Tibial nerve (tissue), 4 donors: Measurements from ENCODE around the gene WDR37. TPM values are rescaled to one million over a fixed set of nuclear protein-coding genes. Genes with fewer than 3 reads are reported as not detected.
"Not testable (repeated sequence)": the region's sequence is repeated elsewhere in the genome, so short reads cannot be mapped to it uniquely, and the experiment has no call there.

Experiments used
- DNase-seq, 2 donors: peaks; one replicate each; pipeline ENCODE4 v3.0.0-alpha.2; 2019; ENCODE audit warnings: low spot score in 2 of 2
- H3K27ac ChIP-seq, 4 donors: fragments of 200-600 bp; sonication (generic) in 3 of 4; one replicate each; pipeline ENCODE4 v1.5.1; 2017 to 2019; ENCODE audit warnings: mild to moderate bottlenecking in 1 of 4
- H3K27me3 ChIP-seq, 2 donors: fragments of 200-600 bp; sonication (generic) in 1 of 2; one replicate each; pipeline versions ENCODE4 v1.5.1 to v1.6.0; 2017 to 2019
- H3K36me3 ChIP-seq, 3 donors: fragments of 200-600 bp; sonication (generic); one replicate each; pipeline ENCODE4 v1.5.1; 2018 to 2019
- H3K4me1 ChIP-seq, 4 donors: fragments of 200-600 bp; sonication (generic) in 3 of 4; one replicate each; pipeline ENCODE4 v1.5.1; 2017 to 2019
- H3K4me3 ChIP-seq, 4 donors: fragments of 200-600 bp; sonication (generic) in 3 of 4; one replicate each; pipeline ENCODE4 v1.5.1; 2017 to 2019; ENCODE audit warnings: mild to moderate bottlenecking in 1 of 4, moderate library complexity in 1 of 4
- H3K9me3 ChIP-seq, 4 donors: fragments of 200-600 bp; sonication (generic) in 3 of 4; one replicate each; pipeline ENCODE4 v1.5.1; 2017 to 2019
- CTCF ChIP-seq, 5 experiments: fragments of 200-600 bp in 3 of 5; fragments of 450-650 bp in 2 of 5; sonication (generic) in 3 of 5; IDR thresholded peaks; one replicate each; pipeline ENCODE4 v1.5.1; 2016 to 2019; ENCODE audit warnings: antibody characterized with exemption in 5 of 5, mild to moderate bottlenecking in 3 of 5, moderate library complexity in 2 of 5
- EP300 ChIP-seq, 2 donors: sonication (generic); formaldehyde crosslinking; IDR thresholded peaks; one replicate each; pipeline ENCODE4 v1.6.1; 2017; ENCODE audit warnings: antibody characterized with exemption in 2 of 2, mild to moderate bottlenecking in 1 of 2
- POLR2A ChIP-seq, 2 donors: fragments of 450-650 bp; IDR thresholded peaks; one replicate each; pipeline ENCODE4 v1.6.1; 2017; ENCODE audit warnings: antibody characterized with exemption in 2 of 2, mild to moderate bottlenecking in 2 of 2, moderate library complexity in 2 of 2
- WGBS, 2 donors: methylation state at CpG; one replicate each; pipeline ENCODE4 v1.1.5; 2018; 5-methylcytosine and 5-hydroxymethylcytosine counted together
- total RNA-seq, 4 donors: library from RNA; depleted of rRNA; stranded (reverse); fragments of >200 nt; gene quantifications; one replicate each; pipeline ENCODE4 v1.1.0, GENCODE V29; 2016

The WDR37 gene
- total RNA-seq, 4 donors from 2014 or later: 9.6 to 14.4 (median 12.9) TPM

DNA sequence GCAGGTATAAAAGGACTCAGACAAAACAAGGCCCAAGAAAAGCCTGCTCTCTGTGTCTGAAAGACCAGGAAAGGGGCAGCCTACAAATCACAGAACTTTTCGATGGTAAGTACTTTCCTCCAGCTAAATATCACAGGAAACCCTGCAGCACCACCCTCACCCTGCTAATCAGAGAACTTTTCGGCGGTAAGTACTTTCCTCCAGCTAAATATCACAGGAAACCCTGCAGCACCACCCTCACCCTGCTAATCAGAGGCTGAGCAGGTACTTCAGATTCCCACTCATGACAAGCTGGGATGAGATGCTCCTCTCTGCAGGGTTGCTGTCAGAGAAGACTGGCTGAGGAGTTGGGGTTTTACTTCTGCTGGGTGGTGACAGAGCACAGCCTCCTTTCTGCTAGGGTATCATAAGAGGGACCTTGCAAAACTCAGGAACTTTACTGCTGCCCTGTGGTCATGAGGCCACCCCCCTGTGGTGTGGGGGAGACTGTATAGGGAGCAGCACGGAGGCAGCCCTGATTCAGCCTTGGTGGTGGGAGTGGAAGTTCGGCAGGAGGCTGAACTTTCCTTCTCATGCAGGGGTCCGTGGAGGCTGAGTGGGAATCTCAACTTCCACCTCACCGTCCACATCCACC, 7.2 kb downstream of the WDR37 start:
- 84 to 88% methylated on average over 7 of the region's 7 CpGs for WGBS, 2 donors
- Histone ChIP-seq H3K27ac (no peak overlapping the region), H3K9me3 (no peaks in the 10 kb centered on the region), H3K27me3 (no peaks in the 10 kb centered on the region), H3K4me1 (peaks cover 0 to 22% (median 0%) of the 10 kb centered on the region in 4 donors), H3K36me3 (peaks cover 0 to 6% (median 0%) of the 10 kb centered on the region in 3 donors), H3K4me3 (no peak overlapping the region)
- DNase-seq: no peak
- no peak for TF ChIP-seq EP300 (IDR thresholded peaks at IDR 0.05)
- no peak for TF ChIP-seq POLR2A (IDR thresholded peaks at IDR 0.05)

DNA sequence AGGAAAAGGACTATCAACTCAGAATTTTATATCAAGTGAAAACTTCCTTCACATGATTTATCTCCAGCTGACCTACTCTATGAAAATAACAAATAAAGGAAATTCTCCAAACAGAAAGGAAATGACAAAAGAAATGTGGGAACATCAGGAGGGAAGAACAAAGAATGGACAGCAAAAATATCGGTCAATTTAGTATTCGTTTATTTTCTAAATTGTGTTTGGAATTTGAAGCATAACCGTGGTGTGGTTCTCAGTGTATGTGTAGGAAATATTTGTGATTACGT, 8.7 kb downstream of the WDR37 start:
- Histone ChIP-seq H3K4me3 (no peak overlapping the region), H3K4me1 (peaks cover 0 to 13% (median 0%) of the 10 kb centered on the region in 4 donors), H3K36me3 (peaks cover 0 to 6% (median 0%) of the 10 kb centered on the region in 3 donors), H3K27ac (no peak overlapping the region), H3K27me3 (no peaks in the 10 kb centered on the region), H3K9me3 (no peaks in the 10 kb centered on the region)
- no peak for DNase-seq
- TF ChIP-seq POLR2A (IDR thresholded peaks at IDR 0.05) (no peak), CTCF (IDR thresholded peaks at IDR 0.05) (no peak), EP300 (IDR thresholded peaks at IDR 0.05) (no peak)
- WGBS, 2 donors: 91 to 92% methylated on average over 4 of the region's 4 CpGs

- H3K36me3 ChIP-seq, H3K9me3 ChIP-seq, H3K4me1 ChIP-seq, H3K27me3 ChIP-seq, H3K27ac ChIP-seq, DNase-seq, H3K4me3 ChIP-seq: not testable (repeated sequence)
- 89 to 97% methylated on average over 8 of the region's 8 CpGs for WGBS, 2 donors
Observed at GRCh38 chr10:1066734-1067133, 10.5 kb downstream of the WDR37 start.

DNA sequence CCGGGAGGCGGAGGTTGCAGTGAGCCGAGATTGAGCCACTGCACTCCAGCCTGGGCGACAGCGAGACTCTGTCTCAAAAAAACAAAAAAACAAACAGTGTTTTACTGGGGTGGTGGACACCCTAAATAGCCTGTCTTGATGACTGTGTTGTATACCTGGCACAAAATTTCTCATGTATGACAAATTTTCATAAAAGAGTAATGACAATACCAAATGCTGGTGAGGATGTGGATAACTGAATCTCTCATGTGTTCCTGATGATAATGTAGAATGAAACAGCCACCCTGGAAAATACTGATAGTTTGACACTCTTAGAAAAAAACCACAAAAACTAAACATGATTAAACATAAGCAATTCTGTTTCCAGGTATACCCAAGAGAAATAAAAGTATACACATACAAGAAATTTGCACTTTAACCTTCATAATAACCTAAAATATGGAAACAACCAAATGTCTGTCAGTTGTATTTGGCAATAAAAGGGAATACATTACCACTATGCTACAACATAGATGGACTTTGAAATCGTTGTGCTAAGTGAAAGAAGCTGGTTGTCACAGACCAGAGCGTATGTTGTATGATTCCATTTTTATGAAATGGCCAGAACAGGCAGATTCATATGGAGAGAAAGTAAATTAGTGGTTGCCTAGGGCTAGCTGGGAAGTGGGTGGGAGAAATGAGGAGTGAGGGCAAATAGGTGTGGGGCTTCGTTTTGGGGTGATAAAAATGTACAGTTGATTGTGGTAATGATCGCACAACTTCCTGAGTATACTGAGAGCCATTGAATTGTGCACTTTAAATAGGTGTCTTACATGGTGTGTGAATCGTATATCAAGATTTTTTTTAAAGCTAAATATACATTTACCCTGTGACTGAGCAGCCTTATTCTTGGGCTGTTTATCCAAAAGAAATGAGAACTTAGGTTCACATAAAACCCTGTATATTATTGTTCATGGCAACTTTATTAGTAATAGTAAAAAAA, 12.5 kb downstream of the WDR37 start:
- no peak for TF ChIP-seq POLR2A (IDR thresholded peaks at IDR 0.05)
- no peak for TF ChIP-seq EP300 (IDR thresholded peaks at IDR 0.05)
- H3K27me3 ChIP-seq: no peaks in the 10 kb centered on the region
- H3K36me3 ChIP-seq: peaks cover 0 to 18% (median 0%) of the 10 kb centered on the region in 3 donors
- peaks cover 0 to 10% (median 0%) of the 10 kb centered on the region in 4 donors for H3K4me1 ChIP-seq
- no peak overlapping the region for H3K27ac ChIP-seq
- 80 to 93% methylated on average over 10 of the region's 10 CpGs for WGBS, 2 donors
- H3K9me3 ChIP-seq: no peaks in the 10 kb centered on the region
- no peak overlapping the region for H3K4me3 ChIP-seq
- DNase-seq: no peak

GRCh38 chr10:1070919-1071318, 14.7 kb downstream of the WDR37 start:
- no peak overlapping the region for H3K27ac ChIP-seq
- H3K4me3 ChIP-seq: no peak overlapping the region
- peaks cover 0 to 29% (median 0%) of the 10 kb centered on the region in 3 donors for H3K36me3 ChIP-seq
- H3K27me3 ChIP-seq: no peaks in the 10 kb centered on the region
- H3K4me1 ChIP-seq: peaks cover 0 to 10% (median 0%) of the 10 kb centered on the region in 4 donors
- WGBS, 2 donors: 78 to 83% methylated on average over 7 of the region's 7 CpGs
- H3K9me3 ChIP-seq: no peaks in the 10 kb centered on the region
- TF ChIP-seq POLR2A (IDR thresholded peaks at IDR 0.05): no peak
- no peak for TF ChIP-seq CTCF (IDR thresholded peaks at IDR 0.05)
- TF ChIP-seq EP300 (IDR thresholded peaks at IDR 0.05): no peak
- no peak for DNase-seq

DNA sequence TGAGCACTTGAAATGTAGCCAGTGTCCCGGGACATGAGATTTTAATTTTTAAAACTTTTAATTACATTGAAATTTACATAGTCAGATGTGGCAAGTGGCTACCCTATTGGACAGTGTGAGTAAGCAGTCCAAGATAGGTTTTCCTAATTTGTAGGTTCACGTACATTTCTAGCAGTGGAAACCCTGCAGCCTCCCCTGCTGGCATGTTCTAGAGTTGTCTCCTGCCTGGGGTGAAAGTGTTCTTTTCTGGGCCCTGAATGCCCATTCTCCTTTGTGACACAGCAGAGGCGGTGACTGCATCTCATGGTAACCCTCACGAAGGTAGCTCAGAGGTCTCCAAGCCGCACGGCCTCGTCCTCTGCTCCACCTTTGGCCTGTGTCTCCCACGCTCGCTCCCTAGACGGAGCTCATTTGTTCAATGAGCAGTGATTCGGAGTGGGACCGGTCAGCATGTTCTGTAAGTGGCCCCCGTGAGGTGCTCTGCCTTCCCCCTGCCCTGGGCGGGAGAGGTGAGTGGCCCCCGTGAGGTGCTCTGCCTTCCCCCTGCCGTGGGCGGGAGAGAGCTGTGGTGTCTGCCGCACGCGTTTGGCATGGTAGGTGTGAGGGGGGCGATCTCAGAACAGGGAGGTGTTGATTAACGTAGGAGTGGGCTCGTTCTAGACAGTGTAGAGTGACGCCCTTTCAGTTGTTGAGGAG, 18.0 kb downstream of the WDR37 start:
- H3K9me3 ChIP-seq: no peaks in the 10 kb centered on the region
- 88 to 90% methylated on average over 24 of the region's 24 CpGs for WGBS, 2 donors
- H3K36me3 ChIP-seq: peaks cover 0 to 54% (median 0%) of the 10 kb centered on the region in 3 donors
- peaks cover 0 to 10% (median 0%) of the 10 kb centered on the region in 4 donors for H3K4me1 ChIP-seq
- DNase-seq: no peak
- no peak overlapping the region for H3K27ac ChIP-seq
- TF ChIP-seq CTCF (IDR thresholded peaks at IDR 0.05): no peak
- H3K27me3 ChIP-seq: no peaks in the 10 kb centered on the region
- no peak overlapping the region for H3K4me3 ChIP-seq
